NCI-H2196 (cell line): Measurements from ENCODE around the gene NTN1.

Experiments
- DNase-seq: peaks from one replicate; lab custom pipeline; 2025; ENCODE audit not compliant: unreplicated experiment; lab: John Stamatoyannopoulos, UW

NTN1 gene

GRCh38 chr17:9212376-9213302, 191.3 kb downstream of the NTN1 start:
- no peak for DNase-seq

- no peak for DNase-seq
Measured at GRCh38 chr17:9213303-9213640, 192.0 kb downstream of the NTN1 start.

GRCh38 chr17:9215465-9215864, 194.2 kb downstream of the NTN1 start:
- no peak for DNase-seq

DNA sequence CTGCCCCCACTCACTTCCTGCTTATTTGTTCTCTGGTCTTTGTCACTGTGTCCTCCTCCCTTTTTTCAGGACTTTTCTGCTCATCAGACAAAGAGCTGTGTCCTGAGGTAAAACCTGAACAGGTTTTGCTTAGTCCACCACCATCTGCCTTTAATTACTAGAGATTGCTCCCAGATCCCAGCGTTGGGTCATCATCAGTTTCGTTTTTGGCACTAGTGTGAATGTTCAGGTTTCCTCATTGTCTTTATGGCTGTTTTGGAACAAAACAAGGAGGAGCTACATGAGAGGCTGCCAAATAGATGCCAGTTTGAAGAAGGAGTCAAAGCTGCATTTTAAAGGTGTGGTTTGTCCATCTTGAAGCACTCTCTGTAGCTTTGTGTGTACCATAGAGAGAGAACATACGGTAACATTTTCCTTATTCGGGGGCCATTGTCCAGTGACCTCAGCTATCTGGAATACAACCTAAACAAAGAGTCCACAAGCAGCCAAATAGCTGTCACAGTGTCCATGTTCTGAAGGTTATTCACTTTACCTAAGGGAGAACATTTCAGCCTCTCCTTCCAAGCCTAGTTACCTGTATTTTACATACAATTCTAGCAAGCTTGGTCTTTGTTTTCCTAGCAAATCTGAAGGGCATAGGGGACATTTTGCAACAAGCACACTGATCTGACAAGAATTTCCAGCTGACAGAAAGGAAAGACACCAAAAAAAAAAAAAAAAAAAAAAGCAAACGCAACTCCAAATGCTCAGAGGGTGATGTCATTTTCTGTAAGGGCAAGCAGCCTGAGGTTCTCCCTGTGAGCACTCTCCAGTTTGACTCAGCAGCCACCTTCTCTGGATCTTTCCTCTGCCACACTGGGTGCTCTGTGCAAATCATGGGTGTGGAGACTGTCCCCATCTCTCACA, 196.1 kb downstream of the NTN1 start:
- no peak for DNase-seq

GRCh38 chr17:9218064-9218635, 196.8 kb downstream of the NTN1 start:
- no peak for DNase-seq

DNA sequence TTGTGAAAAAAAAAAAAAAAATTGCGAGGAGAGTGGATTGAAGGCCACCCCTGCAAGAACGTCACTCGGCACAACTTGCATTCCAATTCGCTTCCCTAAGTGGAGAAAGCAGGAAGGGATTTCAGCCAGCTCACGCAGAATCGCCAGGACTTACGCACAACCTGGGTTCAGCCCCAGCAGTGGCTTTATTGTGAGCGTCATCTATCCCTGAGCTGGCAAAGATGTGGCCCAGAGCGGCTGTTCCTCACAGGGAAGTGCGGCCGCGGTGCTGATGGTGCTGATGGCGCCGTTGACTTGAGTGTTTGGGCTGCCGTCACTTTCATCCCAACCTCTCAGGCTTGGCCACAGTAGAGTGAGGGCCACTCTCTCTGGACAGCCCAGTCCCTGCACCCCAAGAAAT, 197.6 kb downstream of the NTN1 start:
- DNase-seq: no peak

- DNase-seq: no peak
Measured at GRCh38 chr17:9219631-9220397, 198.5 kb downstream of the NTN1 start.

- DNase-seq: no peak
Measured at GRCh38 chr17:9220398-9221146, 199.3 kb downstream of the NTN1 start.

DNA sequence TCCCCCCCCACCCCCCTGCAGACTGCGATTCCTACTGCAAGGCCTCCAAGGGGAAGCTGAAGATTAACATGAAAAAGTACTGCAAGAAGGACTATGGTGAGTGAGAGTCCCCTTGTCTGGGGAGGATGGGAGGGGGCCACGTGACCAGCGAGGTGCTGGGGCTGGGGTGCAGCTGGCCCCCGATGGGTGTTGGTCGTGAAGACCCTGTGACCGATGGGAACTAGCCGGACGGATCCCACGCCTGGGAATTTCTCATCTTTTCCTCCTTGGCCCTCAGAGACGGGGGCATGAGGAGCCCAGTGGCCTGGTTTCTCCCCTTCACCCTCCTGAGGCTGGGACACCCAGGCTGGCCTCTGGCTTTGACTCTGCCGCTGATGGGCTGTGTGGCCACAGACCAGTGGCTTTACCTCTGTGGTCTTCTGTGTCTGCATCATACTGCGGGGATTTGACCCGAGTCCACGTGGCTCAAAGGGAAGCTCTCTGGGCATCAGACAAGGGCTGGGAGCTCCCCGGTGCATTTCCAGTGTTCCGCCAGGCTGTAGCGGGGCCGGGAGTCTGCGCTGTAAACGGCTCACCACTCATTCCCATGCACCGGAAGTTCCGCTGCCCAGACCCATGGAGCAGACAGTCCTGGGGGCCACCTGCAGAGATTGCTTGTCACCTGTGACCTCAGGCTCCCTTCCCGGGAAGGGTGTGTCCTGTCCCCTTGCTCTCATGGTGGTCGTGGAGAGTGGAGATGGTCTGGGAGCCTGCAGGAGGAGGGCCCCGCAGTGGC, 200.0 kb downstream of the NTN1 start:
- no peak for DNase-seq

DNA sequence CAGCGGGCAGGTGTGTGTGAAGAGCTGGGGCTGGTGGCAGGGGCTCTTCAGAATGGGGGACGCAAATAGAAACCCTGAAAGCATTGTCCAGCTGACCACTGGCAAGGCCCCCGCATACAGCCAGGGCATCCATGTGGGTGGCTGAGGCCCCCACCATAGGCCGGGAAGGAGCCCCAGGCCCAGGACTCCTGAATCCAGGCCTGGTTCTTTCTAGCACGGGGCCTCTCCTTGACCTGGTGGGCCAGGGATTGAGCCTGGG, 200.5 kb downstream of the NTN1 start:
- DNase-seq: no peak

DNA sequence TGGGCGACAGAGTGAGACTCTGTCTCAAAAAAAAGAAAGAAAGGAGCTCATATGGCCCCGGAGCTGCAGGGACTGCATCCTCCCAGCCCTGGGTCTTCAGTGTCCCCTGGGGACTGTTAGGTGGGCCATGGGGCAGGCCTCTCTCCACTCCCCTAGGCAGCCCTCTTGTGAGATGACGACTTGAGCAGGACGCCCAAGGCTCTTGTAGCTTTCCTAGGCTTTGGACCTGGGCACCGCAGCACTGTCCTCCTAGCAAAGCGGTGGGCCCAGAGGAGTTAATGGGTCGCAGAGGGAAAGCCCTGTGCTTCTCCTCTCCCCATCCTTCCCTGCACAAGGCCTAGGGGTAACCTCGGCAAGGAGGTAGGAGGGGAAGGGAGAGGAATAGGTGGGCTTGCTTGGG, 202.2 kb downstream of the NTN1 start:
- no peak for DNase-seq

- no peak for DNase-seq
Measured at GRCh38 chr17:9224485-9224884, 203.2 kb downstream of the NTN1 start.

DNA sequence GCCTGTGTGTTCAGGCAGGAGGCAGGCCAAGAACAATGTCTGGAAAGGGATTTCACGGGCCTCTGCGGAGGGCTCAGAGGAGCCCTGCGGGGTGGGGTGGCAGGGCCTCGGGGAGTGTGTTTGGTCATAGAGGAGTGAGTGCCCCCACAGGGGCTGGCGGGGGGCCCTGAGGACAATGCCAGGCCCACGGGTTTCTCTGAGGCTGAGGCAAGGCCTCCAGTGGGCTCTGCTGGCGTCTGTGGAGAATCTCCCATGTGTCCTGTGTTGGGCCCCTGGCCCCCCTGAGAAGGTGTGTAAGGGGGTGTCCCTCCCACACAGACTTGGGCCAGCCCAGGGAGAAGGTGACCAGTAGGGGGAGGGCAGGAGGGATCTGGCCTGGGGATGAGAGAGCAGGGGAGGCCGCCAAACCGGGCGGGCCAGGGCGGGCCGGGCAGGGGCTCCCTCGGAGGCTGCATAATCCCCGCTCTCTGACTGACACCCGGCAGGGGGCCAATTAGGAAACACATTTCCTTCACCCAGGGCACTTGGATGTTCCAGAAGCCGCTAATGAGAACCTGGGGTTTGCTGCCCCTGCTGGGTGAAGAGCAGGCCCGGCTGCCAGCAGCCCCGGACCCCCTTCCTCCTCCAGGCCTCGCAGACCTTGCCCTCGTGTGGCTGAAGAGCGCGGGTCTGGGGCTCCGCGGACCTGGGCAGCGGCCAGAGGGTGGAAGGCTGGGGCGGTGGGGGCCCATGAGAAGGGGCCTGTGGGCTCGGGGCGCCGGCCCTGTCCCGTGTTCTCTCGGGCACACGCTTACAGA, 204.2 kb downstream of the NTN1 start:
- DNase-seq: no peak

DNA sequence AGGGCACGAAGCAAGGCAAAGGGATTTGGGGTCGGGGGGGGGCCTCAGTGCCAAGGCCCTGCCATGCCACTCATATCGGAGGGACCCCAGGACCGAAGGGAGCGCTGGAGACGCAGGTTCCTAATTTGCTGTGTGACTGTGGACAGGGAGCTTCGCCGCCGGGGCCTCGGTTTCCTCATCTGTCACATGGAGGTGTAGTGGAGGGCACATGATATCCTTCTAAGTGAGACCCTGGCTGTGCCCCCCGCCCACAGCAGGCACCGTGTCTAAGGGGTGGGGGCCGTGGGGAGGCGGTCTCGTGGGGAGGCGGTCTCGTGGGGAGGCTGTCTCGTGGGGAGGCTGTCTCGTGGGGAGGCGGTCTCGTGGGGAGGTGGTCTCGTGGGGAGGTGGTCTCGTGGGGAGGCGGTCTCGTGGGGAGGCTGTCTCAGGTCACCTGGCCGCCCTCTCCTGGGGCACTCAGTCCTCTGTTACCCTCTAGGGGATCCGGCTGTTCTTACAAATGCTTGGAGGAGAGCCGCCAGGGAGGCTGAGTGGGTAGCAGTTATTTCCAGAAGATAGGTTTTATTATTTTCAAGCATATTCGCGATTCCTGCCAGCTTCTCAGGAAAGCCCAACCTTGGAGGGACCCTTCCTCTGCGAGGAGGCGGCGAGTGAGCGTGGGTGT, 205.0 kb downstream of the NTN1 start:
- DNase-seq: no peak

GRCh38 chr17:9226794-9227135, 205.5 kb downstream of the NTN1 start:
- DNase-seq: no peak

- no peak for DNase-seq
Measured at GRCh38 chr17:9227819-9228407, 206.6 kb downstream of the NTN1 start.

DNA sequence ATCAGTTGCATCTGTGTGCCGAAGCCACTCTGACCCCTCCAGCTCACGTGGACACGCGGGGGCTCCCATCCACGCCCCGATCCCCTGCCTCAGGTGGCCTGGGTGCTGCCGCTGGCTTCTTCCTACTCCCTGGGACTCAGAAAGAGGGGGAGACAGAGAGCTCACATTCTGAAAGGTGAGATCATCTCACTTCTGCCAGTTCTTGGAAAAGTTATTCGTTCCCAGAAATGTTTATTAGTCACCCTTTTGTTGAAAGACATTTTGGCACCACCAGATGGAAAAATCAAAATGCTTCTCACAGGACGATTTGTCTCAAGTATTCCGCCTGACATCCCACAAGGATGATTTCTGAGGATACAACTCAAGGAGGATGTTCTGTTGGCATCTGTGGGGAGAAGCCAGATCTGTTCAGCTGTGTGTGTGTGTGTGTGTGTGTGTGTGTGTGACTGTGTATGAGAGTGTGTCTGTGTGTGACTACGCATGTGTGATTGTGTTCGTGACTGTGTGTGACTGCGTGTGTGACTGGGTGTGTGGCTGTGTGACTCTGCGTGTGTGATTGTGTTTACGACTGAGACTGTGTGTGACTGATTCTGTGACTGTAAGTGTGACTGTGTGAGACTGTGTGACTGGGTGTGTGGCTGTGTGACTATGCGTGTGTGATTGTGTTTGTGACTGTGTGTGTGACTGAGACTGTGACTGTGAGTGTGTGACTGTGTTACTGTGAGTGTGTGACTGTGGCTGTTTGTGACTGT, 207.3 kb downstream of the NTN1 start:
- no peak for DNase-seq
